ENCODE data around the gene UTF1.

The UTF1 gene, protein sequence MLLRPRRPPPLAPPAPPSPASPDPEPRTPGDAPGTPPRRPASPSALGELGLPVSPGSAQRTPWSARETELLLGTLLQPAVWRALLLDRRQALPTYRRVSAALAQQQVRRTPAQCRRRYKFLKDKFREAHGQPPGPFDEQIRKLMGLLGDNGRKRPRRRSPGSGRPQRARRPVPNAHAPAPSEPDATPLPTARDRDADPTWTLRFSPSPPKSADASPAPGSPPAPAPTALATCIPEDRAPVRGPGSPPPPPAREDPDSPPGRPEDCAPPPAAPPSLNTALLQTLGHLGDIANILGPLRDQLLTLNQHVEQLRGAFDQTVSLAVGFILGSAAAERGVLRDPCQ
- long read RNA-seq, donor 1: 0 reads
- long read RNA-seq, donor 2: 0 reads
- long read RNA-seq, donor 3: 0 reads
- long read RNA-seq, donor 4: 0 reads
- long read RNA-seq, donor 5: 0 reads
- long read RNA-seq, donor 6, partial matches to known transcripts: 0 of 1 reads
- long read RNA-seq, donor 6, other reads (novel, unspliced or antisense): 0 of 1 reads
- long read RNA-seq, donor 7, partial matches to known transcripts: 0 of 1 reads
- long read RNA-seq, donor 7, other reads (novel, unspliced or antisense): 0 of 1 reads
- long read RNA-seq, donor 8, partial matches to known transcripts: 0 of 1 reads
- long read RNA-seq, donor 8, other reads (novel, unspliced or antisense): 0 of 1 reads

DNA sequence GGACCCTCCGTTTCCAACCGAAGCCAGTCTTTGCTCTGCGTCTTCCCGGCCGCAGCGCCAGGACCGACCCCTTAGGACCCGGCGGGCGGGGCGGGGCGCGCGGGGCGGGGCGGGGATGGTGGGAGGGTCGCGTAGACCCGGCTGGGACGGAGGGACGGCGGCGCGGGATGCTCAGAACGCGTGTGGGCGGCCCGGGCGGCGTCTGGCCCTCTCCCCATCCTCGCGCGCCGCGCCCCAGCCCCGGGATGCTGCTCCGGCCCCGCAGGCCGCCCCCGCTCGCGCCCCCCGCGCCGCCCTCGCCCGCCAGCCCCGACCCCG lies at the start of gene UTF1:
Gene UTF1, plus strand, starts transcription at position 174 of the 318 bp plus-strand sequence. Its CDS starts 72 bp downstream, at position 246.
- DNase-seq: no peak

DNA sequence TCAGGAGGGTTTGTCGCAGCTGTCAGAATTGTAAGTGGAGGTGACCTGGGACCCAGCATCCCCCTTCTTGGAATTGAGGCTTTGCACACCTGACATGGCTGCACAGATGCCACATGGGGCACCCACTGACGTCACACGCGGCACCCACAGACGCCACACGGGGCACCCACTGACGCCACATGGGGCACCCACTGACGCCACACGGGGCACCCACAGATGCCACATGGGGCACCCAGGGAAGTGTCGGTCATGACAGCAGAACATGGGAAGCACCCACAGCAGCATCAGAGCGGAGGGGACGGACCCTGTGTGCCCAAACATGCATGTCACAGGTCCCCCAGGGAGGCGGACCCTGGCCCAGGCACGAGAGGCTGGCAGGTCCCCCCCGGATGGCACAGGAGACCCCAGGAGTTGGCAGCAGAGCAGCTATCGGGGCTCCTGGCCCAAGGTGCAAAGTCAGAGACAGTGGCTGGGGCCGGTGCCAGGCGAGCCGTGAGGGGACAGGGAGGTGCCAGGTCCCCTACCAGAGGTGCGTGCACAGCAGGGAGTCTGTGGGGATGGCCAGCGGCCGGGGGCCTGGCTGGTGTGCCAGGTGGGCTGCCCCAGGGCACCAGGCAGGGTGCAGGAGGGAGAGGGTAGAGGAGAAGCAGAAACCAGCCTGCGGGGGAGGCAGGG lies 48.9 kb upstream of the UTF1 start:
- no peak for DNase-seq

- no peak for DNase-seq
Measured at GRCh38 chr10:133182190-133182589, 47.8 kb upstream of the UTF1 start.

DNA sequence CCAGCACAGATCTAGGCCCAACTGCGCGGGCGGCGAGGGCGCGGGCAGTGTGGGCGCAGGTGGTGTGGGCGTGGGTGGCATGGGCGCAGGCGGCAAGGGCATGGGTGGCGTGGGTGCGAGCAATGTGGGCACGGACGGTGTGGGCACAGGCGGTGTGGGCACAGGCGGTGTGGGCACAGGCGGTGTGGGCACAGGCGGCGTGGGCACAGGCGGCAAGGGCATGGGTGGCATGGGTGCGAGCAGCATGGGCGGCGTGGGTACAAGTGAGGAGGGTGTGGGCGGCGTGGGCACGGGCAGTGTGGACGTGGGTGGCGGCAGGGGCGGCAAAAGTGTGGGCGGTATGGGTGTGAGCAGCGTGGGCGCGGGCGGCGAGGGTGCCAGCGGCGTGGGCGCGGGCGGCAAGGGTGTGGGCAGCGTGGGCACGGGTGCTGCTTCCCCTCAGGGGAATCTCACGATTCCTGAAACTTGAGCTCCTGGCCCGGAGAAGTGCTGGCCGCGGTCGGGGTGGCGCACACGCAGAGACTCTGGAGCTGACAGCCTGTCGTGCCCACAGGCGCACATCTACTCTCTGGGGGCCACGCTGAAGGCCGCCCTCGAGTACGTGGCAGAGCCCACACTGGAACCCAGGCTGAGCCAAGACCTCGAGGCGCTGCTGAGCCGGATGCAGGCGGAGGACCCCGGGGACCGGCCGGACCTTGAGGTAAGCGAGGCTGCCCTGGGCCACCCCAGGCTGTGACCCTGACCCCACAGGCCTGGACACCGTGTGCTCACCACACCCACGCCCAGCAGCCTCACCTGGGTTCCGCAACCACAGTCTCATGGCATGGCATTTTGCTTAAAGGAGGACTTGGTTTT lies 47.0 kb upstream of the UTF1 start:
- DNase-seq: no peak

GRCh38 chr10:133183646-133184378 lies 46.2 kb upstream of the UTF1 start:
- DNase-seq: no peak

DNA sequence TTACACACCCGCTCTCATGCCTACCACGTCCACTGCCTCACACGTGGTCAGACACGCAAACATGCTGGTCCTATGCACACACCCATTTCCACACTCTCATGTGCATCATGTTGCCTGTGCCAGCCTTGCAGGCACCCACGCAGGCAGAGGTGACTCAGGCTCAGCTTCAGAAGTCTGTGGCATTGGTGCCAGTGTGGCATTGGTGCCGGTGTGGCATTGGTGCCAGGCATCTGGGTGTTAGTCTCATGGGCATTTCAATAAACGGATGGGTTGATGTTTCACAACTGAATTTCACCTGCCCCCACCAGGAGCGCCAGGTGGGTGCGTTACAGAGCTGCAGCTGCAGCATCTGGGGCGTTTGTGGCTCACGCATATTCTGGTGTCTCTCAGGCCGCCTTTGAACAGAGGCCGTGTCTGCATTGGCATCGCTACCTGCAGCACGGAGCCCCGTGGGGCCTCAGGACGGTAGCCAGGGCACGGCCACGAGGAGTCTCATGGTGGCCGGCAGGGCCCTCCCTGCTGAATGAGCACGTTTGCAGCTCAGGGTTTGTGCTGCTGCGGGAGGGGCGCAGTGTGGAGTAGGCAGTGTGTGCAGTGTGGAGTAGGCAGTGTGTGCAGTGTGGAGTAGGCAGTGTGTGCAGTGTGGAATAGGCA lies 45.3 kb upstream of the UTF1 start:
- no peak for DNase-seq

- DNase-seq: no peak
Measured at GRCh38 chr10:133185421-133185820, 44.6 kb upstream of the UTF1 start.

DNA sequence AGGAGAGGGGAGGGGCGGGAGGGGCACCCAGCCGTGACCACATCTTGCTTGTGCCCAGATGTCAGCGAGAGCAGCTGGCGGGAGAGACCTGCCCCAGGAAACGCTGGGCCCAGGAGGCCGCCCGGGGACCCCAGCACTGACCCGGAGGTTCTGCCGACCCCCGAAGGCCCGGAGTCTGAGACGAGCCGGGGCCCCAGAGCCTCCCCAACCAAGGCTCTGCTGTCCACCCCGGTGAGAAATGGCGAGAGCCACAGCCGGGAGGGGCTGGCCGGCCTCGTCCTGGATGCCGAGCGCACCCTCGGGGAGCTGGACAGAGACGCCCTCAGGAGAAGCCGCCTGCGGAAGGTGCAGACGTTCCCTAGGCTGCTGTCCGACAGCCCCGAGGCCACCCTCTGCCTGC lies 44.1 kb upstream of the UTF1 start:
- DNase-seq: no peak

- DNase-seq: no peak
Measured at GRCh38 chr10:133186416-133187090, 43.5 kb upstream of the UTF1 start.

DNA sequence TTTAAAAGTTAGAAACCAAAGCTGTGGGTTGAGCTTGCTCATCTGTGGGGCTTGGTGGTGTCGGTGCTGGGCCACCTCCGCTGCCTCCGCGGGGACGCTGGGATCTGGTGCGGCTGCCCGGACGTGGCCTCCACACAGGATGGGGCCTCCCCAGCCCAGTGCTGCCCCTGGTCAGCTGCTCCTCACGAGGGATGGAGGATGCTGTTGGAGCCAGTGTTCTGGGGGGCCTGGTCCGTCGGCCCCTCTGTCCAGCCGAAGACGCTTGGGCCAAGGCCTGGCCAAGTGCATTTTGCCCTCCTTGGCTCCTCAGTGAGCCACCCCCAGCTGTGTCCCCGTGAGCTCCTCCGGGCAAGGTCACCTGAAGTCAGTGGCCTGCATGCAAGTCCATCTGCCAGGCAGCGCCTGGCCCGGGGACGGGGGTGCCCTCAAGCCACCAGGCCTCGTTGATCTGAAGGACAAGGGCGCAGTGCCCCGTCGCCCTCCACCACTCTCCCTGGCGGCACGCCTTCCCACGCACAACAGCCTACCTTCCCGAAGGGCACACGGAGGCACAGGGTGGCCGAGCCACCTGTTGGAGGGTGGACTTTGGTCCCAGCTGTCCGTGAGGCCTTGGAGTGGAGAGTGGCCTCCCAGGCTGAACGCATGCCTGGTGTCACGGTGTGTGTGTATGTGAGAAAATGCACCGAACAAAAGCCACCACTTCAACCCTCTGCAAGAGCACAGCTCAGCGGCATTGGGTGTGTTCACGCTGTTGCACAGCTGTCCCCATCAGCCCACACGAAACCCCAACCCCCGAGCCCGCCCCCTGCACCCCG lies 42.7 kb upstream of the UTF1 start:
- no peak for DNase-seq

- no peak for DNase-seq
Measured at GRCh38 chr10:133187906-133188681, 41.9 kb upstream of the UTF1 start.

DNA sequence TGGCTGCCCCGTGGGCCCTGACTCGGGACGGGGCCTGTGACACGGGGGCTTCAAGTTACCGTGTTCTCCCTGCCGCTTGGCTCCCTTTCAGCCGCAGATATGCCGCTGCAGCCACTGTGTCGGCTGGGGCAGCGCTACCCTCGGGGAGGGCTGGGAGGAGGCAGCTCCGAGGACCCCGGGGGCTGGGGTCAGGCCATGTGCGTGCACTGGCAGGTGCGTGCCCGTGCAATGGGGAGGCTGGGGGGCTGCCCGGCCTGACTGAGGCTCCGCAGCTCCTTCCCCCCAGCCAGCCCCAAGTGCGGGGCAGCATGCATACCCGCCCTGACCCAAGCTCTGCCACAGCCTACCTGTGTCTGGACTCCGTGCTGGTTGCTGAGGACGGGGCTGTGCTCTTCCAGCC lies 40.8 kb upstream of the UTF1 start:
- DNase-seq: no peak

- DNase-seq: no peak
Measured at GRCh38 chr10:133189726-133190125, 40.3 kb upstream of the UTF1 start.

GRCh38 chr10:133190225-133190624 lies 39.8 kb upstream of the UTF1 start:
- DNase-seq: no peak

GRCh38 chr10:133191651-133192050 lies 38.4 kb upstream of the UTF1 start:
- no peak for DNase-seq

DNA sequence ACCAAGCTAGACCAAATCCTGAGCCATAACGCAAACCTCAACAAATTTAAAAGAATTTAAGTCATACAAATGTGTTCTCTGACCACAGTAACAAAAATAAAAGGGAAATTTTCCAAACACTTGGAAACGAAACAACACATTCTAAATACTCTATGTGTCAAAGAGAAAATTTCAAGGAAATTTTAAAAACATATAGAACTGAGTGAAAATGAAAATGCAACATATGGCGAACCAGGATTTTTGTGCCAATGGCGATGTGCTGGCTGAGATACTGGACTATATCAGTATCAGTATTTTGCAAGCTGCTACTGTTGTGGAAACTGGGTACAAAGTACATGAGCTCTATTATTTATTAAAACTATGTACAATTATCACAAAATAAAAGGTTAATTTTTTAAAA lies 35.9 kb upstream of the UTF1 start:
- DNase-seq: no peak

DNA sequence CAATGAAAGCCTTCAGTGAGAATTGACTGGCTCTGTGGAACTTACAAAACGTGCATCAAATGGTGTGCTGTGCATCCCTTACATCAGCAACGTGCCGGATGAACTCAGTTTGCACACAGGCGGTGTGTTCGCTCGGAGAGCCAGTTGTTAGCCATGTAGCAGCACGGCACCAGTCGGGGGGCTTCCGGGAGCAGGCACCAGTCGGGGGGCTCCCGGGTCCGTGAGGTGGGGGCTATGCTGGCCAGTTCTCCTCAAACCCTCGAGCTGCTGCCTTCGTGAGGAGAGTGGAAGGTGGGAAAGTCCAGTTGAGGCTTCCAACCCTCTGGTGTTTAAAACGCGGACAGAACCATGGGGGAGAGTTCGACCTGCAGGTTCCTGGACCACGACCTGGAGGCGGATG lies 34.9 kb upstream of the UTF1 start:
- DNase-seq: no peak

DNA sequence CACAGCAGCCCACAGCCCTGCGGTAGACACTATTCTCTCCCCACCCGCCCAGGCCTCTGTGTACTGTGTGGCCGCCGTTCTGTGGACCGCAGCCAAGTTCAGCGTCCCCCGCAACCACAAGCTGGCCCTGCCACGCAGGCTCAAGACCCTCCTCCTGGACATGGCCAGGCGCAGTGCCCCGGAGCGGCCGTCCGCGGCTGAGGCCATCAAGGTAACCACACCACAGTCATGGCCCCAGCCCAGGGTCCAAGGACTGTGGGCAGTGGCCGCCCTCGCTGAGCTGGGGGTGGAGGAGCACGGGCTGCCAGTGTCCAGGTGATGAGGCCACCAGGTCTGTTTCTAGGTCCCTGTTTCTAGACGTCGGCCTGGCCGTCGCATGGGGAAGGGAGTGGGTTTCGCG lies 34.4 kb upstream of the UTF1 start:
- DNase-seq: no peak

Measured in right kidney (tissue), 9 donors.